CD1c-positive myeloid dendritic cell (primary cell): ENCODE measurements around the gene WIPF3.
"Not testable (repeated sequence)": the region's sequence is repeated elsewhere in the genome, so short reads cannot be mapped to it uniquely, and the experiment has no call there.

ENCODE experiments used
- DNase-seq: peaks from one replicate; pipeline ENCODE4 v3.0.0-alpha.2; 2016; ENCODE audit errors: extremely low spot score

WIPF3 gene

GRCh38 chr7:29878081-29878688 lies 71.9 kb downstream of the WIPF3 start:
- peak; percentile 62 for DNase-seq

DNA sequence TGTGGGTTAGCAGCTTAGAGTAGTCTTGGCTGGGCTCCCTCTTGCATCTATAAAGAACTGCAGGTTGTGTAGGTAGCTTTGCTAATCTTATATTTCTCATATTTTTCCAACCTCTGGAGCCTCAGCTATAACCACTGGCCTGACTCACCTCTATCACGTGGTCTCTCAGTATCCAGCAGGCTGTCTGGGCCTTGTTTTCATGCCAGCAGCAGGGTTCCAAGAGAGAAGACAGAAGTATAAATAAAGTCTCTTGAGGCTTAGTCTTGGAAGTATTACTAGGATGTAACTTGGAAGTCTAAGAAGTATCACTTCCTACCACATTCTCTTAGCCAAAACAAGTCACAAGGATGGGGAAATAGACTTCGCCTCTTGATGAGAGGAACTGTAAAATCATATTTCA lies 73.3 kb downstream of the WIPF3 start:
- DNase-seq = peak; percentile 5

DNA sequence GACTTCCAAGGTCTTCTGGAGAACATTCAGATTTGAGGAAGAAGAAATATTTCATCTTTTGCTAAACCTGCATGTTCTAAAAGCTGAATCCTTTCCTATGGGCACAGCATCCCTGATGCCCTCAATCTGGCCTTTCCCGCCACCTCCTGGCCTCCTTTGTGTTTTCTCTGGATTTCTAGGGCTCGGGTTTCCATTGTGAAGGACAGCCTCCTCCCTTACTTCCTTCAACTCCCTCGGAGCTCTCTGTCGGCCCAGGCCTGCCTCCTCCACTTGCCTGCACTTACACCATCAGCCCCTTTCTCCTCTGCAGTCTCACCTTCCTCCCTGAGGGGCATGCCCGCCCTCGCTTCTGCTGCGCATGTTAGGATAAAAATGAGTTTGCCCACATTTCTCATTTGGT lies 75.4 kb downstream of the WIPF3 start:
- DNase-seq = no peak

GRCh38 chr7:29882481-29882880 lies 76.2 kb downstream of the WIPF3 start:
- DNase-seq = no peak

DNA sequence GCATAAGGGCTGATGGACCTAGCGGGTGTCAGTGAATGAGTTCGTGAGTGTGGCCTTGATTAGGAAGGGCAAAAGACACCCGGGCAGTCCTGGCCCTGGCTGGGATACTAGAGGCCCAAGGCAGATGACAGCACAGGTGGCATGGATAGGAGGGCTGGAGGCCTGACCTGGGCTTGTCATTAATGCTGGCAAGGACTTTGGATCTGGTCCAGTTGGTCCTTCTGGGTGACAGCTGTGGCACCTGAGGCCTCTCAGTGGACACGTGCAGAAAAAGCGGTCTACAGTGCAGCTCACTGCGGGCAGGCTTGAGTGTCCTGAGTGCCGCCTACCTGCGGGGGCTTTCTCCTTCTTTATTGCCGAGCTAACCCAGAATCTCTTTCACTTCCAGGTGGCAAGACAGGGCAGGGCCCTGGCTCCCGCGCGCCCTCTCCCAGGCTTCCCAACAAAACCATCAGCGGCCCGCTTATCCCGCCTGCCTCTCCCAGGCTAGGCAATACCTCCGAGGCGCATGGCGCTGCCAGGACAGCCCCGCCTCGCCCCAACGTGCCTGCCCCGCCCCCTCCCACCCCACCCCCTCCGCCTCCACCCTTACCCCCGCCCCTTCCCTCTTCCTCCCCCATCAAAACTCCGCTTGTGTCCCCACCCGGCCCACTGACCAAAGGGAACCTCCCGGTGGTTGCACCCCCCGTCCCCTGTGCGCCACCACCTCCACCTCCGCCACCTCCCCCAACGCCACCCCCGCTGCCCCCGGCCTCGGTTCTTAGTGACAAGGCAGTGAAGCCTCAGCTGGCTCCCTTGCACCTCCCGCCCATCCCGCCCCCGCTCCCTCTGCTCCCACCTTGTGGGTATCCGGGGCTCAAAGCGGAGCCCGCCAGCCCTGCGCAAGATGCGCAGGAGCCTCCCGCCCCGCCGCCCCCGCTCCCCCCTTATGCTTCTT lies 77.4 kb downstream of the WIPF3 start:
- no peak for DNase-seq

DNA sequence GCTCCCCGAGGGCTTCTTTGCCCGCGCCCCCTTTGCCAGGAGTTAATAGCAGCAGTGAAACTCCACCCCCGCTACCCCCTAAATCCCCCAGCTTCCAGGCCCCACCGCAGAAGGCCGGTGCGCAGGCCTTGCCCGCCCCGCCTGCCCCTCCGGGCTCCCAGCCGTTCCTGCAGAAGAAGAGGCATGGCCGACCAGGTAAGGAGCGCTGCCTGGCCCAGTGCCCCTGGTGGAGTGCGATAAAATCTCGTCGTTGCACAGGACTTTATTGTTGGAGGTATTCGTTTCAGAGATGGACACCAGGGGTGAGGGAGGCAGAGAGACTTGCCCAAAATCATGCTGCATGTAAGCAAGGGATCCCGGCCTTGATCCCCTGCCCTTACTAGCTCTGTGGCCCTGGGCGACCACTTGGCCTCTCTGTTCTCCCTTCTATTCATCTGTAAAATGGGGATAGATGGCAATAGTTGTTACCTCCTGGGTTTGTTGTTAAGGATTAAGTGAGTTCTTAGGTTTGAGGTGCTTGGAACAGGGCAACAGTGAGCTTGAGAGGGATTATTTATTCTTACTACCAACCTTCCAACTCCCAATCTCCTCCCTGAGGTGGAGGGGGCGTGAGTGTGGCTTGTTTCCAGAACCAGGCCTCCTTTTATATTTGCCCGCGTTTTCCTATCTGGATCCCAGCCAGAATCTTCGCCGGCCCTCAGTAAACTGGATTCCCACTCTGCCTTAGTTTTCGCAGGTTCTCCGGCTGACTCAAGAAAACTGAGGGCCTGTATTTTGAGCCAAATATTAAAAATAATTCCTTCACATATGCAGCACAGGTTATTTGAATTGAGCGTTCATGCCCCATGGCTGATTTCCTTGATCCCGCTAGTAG lies 78.3 kb downstream of the WIPF3 start:
- no peak for DNase-seq

- no peak for DNase-seq
These were observed 79.3 kb downstream of the WIPF3 start for GRCh38 chr7:29885626-29886025.

- no peak for DNase-seq
These were observed 80.5 kb downstream of the WIPF3 start for GRCh38 chr7:29886827-29887226.

GRCh38 chr7:29888006-29888405 lies 81.7 kb downstream of the WIPF3 start:
- no peak for DNase-seq

DNA sequence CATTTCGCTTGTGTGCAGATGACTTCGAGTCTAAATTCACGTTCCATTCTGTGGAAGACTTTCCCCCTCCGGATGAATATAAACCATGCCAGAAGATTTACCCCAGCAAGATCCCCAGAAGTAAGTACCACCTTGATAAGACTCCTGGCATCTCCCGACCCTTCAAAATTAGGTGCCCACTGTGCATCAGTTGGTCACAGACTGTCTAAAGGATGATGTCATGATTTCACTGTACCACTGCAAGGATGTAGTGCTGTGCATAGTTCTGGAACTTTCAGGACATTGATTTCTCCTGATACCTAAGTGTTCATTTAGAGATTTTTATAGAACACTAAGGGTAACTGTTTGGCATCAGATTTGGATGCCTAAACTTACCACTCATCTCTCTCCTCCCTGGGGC lies 83.0 kb downstream of the WIPF3 start:
- DNase-seq = no peak

DNA sequence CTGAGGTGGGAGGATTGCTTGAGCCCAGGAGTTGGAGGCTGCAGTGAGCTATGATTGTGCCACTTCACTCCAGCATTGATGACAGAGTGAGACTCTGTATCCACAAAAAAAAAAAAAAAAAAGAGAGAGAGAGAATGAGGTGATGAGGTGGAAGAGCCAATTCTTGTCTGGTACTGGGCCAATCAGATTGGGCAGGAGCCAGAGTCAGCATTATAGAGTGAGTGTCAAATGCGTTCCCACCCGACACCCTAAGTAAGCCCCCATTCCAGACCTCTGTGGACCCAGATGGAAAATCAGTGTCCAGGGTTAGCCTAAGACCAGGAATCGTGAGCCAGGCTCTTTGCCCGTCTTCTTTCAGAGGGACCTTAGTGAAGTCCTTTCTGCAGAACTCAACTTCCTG lies 83.9 kb downstream of the WIPF3 start:
- DNase-seq = no peak

DNA sequence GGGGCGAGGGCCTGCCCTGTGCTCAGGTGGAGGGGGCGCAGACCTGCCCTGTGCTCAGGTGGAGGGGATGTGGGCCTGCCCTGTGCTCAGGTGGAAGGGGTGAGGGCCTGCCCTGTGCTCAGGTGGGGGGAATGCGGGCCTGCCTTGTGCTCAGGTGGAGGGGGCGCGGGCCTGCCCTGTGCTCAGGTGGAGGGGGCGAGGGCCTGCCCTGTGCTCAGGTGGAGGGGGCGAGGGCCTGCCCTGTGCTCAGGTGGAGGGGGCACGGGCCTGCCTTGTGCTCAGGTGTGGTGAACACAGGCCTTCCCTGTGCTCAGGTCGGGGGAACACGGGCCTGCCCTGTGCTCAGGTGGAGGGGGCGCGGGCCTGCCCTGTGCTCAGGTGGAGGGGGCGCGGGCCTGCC lies 84.5 kb downstream of the WIPF3 start:
- DNase-seq = not testable (repeated sequence)

DNA sequence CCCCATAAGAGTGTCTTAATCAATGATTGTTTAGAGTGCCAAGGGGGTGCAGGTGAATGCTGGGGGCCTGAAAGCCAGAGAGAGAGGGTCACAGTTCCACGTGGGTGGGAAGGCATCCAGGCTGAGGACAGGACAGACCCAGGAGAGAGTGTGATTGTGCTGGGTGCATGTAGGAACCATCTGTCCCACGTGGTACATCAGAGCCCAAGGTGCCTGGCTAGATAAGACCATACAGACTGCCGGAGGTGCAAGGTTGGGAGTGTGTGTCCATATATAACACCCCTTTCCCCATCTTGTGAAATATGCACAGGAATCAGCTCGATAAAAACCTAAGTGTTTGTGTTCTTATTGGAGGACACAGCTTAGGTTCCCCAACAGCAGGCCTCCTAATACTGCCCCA lies 85.5 kb downstream of the WIPF3 start:
- no peak for DNase-seq

- no peak for DNase-seq
These were observed 85.9 kb downstream of the WIPF3 start for GRCh38 chr7:29892231-29892630.

GRCh38 chr7:29893351-29893965 lies 87.2 kb downstream of the WIPF3 start:
- no peak for DNase-seq

DNA sequence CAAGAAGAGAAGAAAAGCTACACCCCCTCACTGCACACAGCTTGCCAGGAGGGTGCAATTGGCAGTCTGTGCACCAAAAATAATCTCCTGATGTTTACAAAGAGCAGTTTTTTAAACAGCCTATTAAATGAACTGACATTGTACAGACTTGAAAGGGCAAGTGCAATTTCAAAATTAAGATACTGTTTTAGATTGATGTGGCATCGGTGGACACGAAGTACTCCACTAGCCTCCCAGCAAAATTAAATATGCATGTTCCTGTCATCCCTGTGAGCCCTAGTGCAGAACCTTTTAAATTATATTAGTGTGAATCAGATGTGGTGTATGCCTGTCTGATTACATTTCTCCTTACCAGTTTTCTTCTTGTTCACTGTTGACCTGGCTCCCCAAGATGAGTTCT lies 87.9 kb downstream of the WIPF3 start:
- DNase-seq = no peak

DNA sequence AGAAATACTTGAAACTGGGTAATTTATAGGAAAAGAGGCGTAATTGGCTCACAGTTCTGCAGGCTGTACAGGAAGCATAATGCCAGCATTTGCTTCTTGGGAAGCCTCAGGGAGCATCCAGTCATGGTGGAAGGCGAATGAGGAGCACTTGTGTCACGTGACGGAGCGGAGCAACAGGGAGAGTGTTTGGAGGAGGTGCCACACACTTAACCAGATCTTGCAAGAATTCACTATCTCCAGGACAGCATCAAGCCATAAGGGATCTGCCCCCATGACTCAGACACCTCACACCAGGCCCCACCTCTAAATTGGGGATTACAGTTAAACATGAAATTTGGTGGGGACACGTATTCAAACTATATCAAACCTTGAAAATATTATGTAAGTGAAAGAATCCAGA lies 89.3 kb downstream of the WIPF3 start:
- no peak for DNase-seq

DNA sequence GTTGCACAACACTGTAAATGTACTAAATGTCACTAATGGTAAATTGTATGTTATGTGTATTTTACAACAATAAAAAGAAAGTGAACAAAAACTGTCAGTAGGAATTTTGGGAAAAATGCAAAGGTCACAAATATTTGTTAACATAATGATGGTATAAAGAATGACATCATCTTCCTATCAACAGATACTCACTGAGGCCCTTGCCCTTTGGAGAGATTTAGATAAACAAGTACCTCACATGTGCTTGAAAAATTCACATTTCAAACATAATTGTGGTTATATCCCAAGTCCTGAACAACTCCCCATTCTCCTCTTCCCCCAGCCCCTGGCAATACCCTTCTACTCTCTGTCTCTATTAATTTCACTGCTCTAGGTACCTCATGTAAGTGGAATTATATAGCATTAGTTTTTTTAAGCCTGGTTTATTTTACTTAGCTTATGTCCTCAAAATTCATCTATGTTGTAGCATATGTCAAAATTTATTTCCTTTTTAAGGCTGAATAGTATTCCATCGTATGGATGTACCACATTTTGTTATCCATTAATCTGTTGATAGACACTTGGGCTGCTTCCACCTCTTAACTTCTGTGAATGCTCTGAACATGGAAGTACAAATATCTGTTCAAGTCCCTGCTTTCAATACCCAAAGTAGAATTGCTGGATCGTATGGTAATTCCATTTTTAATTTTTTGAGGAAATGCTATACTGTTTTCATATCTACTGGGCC lies 90.5 kb downstream of the WIPF3 start:
- DNase-seq = no peak

DNA sequence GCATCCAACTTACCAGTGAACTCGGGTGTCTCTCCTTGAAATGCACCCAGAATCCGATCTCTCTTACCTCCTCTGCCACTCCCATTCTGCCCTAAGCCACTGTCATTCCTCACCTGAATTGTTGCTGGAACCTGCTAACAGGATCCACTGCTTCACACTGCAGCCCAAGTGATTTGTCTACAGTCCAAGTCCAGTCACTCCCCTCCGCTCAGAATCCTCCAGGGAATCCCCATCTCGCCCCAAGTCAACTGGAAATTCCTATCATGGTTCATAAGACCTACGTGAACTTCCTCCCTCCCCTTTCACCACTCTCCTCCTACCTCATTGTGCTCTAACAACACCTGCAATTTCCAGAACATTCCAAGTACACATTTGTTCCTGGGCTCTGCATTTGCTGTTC lies 92.0 kb downstream of the WIPF3 start:
- DNase-seq = no peak

GRCh38 chr7:29900745-29901144 lies 94.4 kb downstream of the WIPF3 start:
- no peak for DNase-seq
